Heart right ventricle (tissue), 16 donors: ENCODE results near the gene ARHGEF37. TPM values are rescaled to one million over a fixed set of nuclear protein-coding genes. Genes with fewer than 3 reads are reported as not detected.

Experiments used
- ATAC-seq, 8 donors: fragments of 200-7000 bp; cut with Tn5 transposase; one replicate each; pipeline ENCODE4 v1.9.1; 2020; ENCODE audit warnings: mild to moderate bottlenecking in 8 of 8, moderate library complexity in 8 of 8, moderate number of reproducible peaks in 1 of 8
- DNase-seq, 2 donors: peaks; one replicate each; pipeline ENCODE4 v3.0.0-alpha.2; 2020
- H3K27ac ChIP-seq, 10 donors: fragments of 200-600 bp; sonication (generic) in 2 of 10; one replicate each; pipeline versions ENCODE4 v1.5.0 to v1.8.0; 2020 to 2022; ENCODE audit warnings: mild to moderate bottlenecking in 3 of 10
- H3K27me3 ChIP-seq, 7 donors: fragments of 200-600 bp; one replicate each; pipeline ENCODE4 v1.8.0; 2021 to 2022; ENCODE audit warnings: mild to moderate bottlenecking in 2 of 7
- H3K36me3 ChIP-seq, 9 donors: fragments of 200-600 bp; sonication (generic) in 1 of 9; one replicate each; pipeline versions ENCODE4 v1.5.0 to v1.8.0; 2020 to 2022; ENCODE audit warnings: mild to moderate bottlenecking in 2 of 9
- H3K4me1 ChIP-seq, 9 donors: fragments of 200-600 bp; sonication (generic) in 1 of 9; one replicate each; pipeline versions ENCODE4 v1.5.0 to v1.8.0; 2020 to 2022; ENCODE audit warnings: mild to moderate bottlenecking in 4 of 9
- H3K4me3 ChIP-seq, 10 donors: fragments of 200-600 bp; sonication (generic) in 2 of 10; one replicate each; pipeline versions ENCODE4 v1.5.0 to v1.8.0; 2020 to 2022; ENCODE audit warnings: mild to moderate bottlenecking in 7 of 10, moderate library complexity in 2 of 10
- H3K9me3 ChIP-seq, 11 donors: fragments of 200-600 bp in 10 of 11; sonication (generic) in 2 of 11; one replicate each; pipeline versions ENCODE4 v1.5.0 to v1.8.0; 2013 to 2022; ENCODE audit warnings: mild to moderate bottlenecking in 2 of 11, control low read depth in 1 of 11, moderate library complexity in 1 of 11
- CTCF ChIP-seq, 9 donors: fragments of 200-600 bp; sonication (generic) in 2 of 9; IDR thresholded peaks; one replicate each; pipeline versions ENCODE4 v1.5.0 to v1.8.0; 2021 to 2022; ENCODE audit warnings: antibody characterized with exemption in 9 of 9, mild to moderate bottlenecking in 5 of 9, moderate library complexity in 1 of 9
- WGBS, 2 donors: extraction: QIAGEN DNeasy Blood & Tissue Kit; methylation state at CpG; one replicate each; pipeline ENCODE4 v1.1.7; 2013; ENCODE audit warnings: inconsistent platforms in 1 of 2; 5-methylcytosine and 5-hydroxymethylcytosine counted together
- intact Hi-C, 10 donors: fragments of 100-400 bp; cut with DNase I; formaldehyde crosslinking; loops; one replicate each; pipeline versions ENCODE4 v1.11.1 to v1.14.2; 2022
- polyA plus RNA-seq, 2 donors: library from polyadenylated mRNA; stranded (reverse); fragments of 200-250 nt; gene quantifications; one replicate each; pipeline ENCODE4 v1.2.3, GENCODE V29; 2013
- total RNA-seq, 10 donors: library from RNA; stranded (reverse); fragmentation: NEBNext Ultra II Directional in 3 of 10; extraction: Animal tissue kit (Norgen Biotek cat#: 25700) in 3 of 10; gene quantifications; one replicate each; pipeline versions ENCODE4 v1.2.1 to v1.2.4, GENCODE V29; 2021 to 2023
- donor health status: Arrhythmogenic right ventricular cardiomyopathy.
- donor health status: ischemic (EF 13 %, LVEDD 7.1; RV severe dilation, severe dysfunction).
- donor health status: healthy with polysubstance abuse.
- donor health status: DM: no; HTN: yes; CAD: no.
- donor health status: DM: no; HTN: no; CAD: no.
- donor health status: ischemic (EF 25% LVEDD 6.9; RV normal size, moderate dysfunction).
- donor health status: ischemic (EF 25% LVEDD 5.7; RV mildly dilated, moderate dysfunction).
- donor health status: healthy.
- donor health status: DM: yes; HTN: yes; CAD: no.
- donor health status: Ischemic cardiomyopathy.
- donor health status: ischemic (EF 35%, LVEDD 5.7; RV mildly dilated, moderate dysfunction).
- donor health status: nonischemic (EF 11% LVEDD 7.7; RV severe dilation, severe dysfunction).
- donor health status: DM: yes; HTN: yes; CAD: no.
- donor health status: PGD.
- donor health status: ischemic (EF 29% LVEDD 5.4; RV normal size, mild dysfunction).
- donor health status: nonischemic (EF 23%, LVEDD 6.1; RV moderate dilation, normal function).

Gene ARHGEF37
- total and polyA plus RNA-seq, 12 donors, result 4.5 to 31.8 (median 17.1) TPM

- Histone ChIP-seq H3K4me1 (peaks cover 0 to 82% (median 23%) of the 10 kb centered on the region in 9 donors), H3K27me3 (no peaks in the 10 kb centered on the region), H3K9me3 (no peaks in the 10 kb centered on the region), H3K36me3 (no peaks in the 10 kb centered on the region), H3K27ac (peak overlapping the region; percentile 71 to 94 (median 88)), H3K4me3 (no peak overlapping the region)
- DNase-seq (peak; percentile 43 to 62), ATAC-seq (peak; percentile 71 to 88 (median 82))
- 50 to 53% methylated on average over 2 of the region's 2 CpGs for WGBS, 2 donors
- no peak for TF ChIP-seq CTCF (IDR thresholded peaks at IDR 0.05)
- intact Hi-C loops, result no loop called here
These were observed 99.5 kb downstream of the ARHGEF37 start for GRCh38 chr5:149680810-149681221.

GRCh38 chr5:149681252-149681651 is 100.0 kb downstream of the ARHGEF37 start:
- Histone ChIP-seq H3K4me3 (no peak overlapping the region), H3K27me3 (no peaks in the 10 kb centered on the region), H3K9me3 (no peaks in the 10 kb centered on the region), H3K36me3 (no peaks in the 10 kb centered on the region), H3K27ac (peak overlapping the region; percentile 71 to 94 (median 88)), H3K4me1 (peaks cover 0 to 77% (median 22%) of the 10 kb centered on the region in 9 donors)
- TF ChIP-seq CTCF (IDR thresholded peaks at IDR 0.05), result peak in 2 of 9 donors; percentile 9 to 12
- ATAC-seq (peak; percentile 71 to 92 (median 86)), DNase-seq (peak in 1 of 2 donors; percentile 41)
- intact Hi-C loops, result no loop called here
- 49 to 66% methylated on average over 5 of the region's 5 CpGs for WGBS, 2 donors

- 90 to 96% methylated on average over 2 of the region's 2 CpGs for WGBS, 2 donors
- no peaks in the 10 kb centered on the region for H3K27me3 ChIP-seq
- ATAC-seq (no peak), DNase-seq (no peak)
- intact Hi-C loops, result no loop called here
- H3K4me3 ChIP-seq, result no peak overlapping the region
- H3K4me1 ChIP-seq, result peaks cover 0 to 71% (median 23%) of the 10 kb centered on the region in 9 donors
- no peak for TF ChIP-seq CTCF (IDR thresholded peaks at IDR 0.05)
- H3K27ac ChIP-seq, result peak overlapping the region; percentile 71 to 94 (median 88)
- H3K9me3 ChIP-seq, result no peaks in the 10 kb centered on the region
- no peaks in the 10 kb centered on the region for H3K36me3 ChIP-seq
These were observed 100.6 kb downstream of the ARHGEF37 start for GRCh38 chr5:149681922-149682321.

GRCh38 chr5:149682532-149683075 is 101.3 kb downstream of the ARHGEF37 start:
- H3K4me1 ChIP-seq, result peaks cover 0 to 71% (median 29%) of the 10 kb centered on the region in 9 donors
- no peak for TF ChIP-seq CTCF (IDR thresholded peaks at IDR 0.05)
- WGBS, 2 donors, result 63 to 64% methylated on average over 9 of the region's 9 CpGs

More at GRCh38 chr5:149682532-149683075, 101.3 kb downstream of the ARHGEF37 start:
- DNase-seq (no peak), ATAC-seq (no peak)
- Histone ChIP-seq H3K36me3 (no peaks in the 10 kb centered on the region), H3K27me3 (no peaks in the 10 kb centered on the region), H3K4me3 (no peak overlapping the region), H3K9me3 (no peaks in the 10 kb centered on the region), H3K27ac (peak overlapping the region in 8 of 10 donors; percentile 71 to 94 (median 88))
- intact Hi-C loops, result no loop called here
